Mucosa of descending colon (tissue), 3 donors: ENCODE results near the gene RPEL1. TPM values are rescaled to one million over a fixed set of nuclear protein-coding genes. Genes with fewer than 3 reads are reported as not detected.

Experiments used
- ATAC-seq: fragments of 200-7000 bp; cut with Tn5 transposase; one replicate; pipeline ENCODE4 v1.9.1; 2020; ENCODE audit warnings: mild to moderate bottlenecking, moderate library complexity
- DNase-seq, 3 donors: peaks; one replicate each; pipeline ENCODE4 v3.0.0-alpha.2; 2020
- H3K36me3 ChIP-seq: fragments of 200-600 bp; one replicate; pipeline ENCODE4 v1.8.0; 2021; ENCODE audit warnings: low read depth, mild to moderate bottlenecking
- H3K4me1 ChIP-seq: fragments of 200-600 bp; one replicate; pipeline ENCODE4 v1.8.0; 2021; ENCODE audit warnings: low read depth, mild to moderate bottlenecking
- H3K4me3 ChIP-seq: fragments of 200-600 bp; one replicate; pipeline ENCODE4 v1.8.0; 2021; ENCODE audit warnings: mild to moderate bottlenecking
- H3K9me3 ChIP-seq: fragments of 200-600 bp; one replicate; pipeline ENCODE4 v1.8.0; 2021; ENCODE audit warnings: mild to moderate bottlenecking
- CTCF ChIP-seq: fragments of 200-600 bp; IDR thresholded peaks from one replicate; pipeline ENCODE4 v1.8.0; 2022; ENCODE audit warnings: antibody characterized with exemption, mild to moderate bottlenecking
- intact Hi-C, 2 donors: fragments of 100-400 bp; cut with DNase I in 1 of 2; cut with micrococcal nuclease in 1 of 2; formaldehyde crosslinking; loops; one replicate each; pipeline versions ENCODE4 v1.11.0 to v1.11.1; 2022; cut with DNase I, micrococcal nuclease
- total RNA-seq, 3 donors: library from RNA; stranded (reverse); fragmentation: NEBNext Ultra II Directional in 2 of 3; extraction: Animal tissue kit (Norgen Biotek cat#: 25700) in 2 of 3; gene quantifications; one replicate each; pipeline versions ENCODE4 v1.2.1 to v1.2.4, GENCODE V29; 2021 to 2023
- donor health status: DM: no; HTN: no; CAD: no; lungs with moderate emphysema.
- donor health status: DM: no; HTN: no; CAD: no.
- donor health status: DM: no; HTN: yes; CAD: no.

The RPEL1 gene
- total RNA-seq, 3 donors from 2014 or later = 0.13 TPM; not detected in 2

- TF ChIP-seq CTCF = peak; percentile 64
- ATAC-seq = peak; percentile 49
- intact Hi-C loops = loop anchor here (5.0 to 10.0 kb wide), 2 partner anchors 320 to 327 kb away; partner anchors contain the start of gene CNNM2 (in 1 of the 2)
- Histone ChIP-seq H3K4me1 (peaks cover 20% of the 10 kb centered on the region), H3K36me3 (no peaks in the 10 kb centered on the region), H3K9me3 (no peaks in the 10 kb centered on the region), H3K4me3 (no peak overlapping the region)
- DNase-seq = peak in 2 of 3 donors; percentile 70 to 84
Measured at GRCh38 chr10:103244666-103245271, 918 bp upstream of the RPEL1 start.

- H3K4me3 ChIP-seq = no peak overlapping the region
- peaks cover 11% of the 10 kb centered on the region for H3K4me1 ChIP-seq
- no peaks in the 10 kb centered on the region for H3K36me3 ChIP-seq
- TF ChIP-seq CTCF = no peak
- intact Hi-C loops = loop anchor here in 1 of 2 donors (10.0 kb wide), 1 partner anchor 322 kb away; no protein-coding TSS in a partner anchor
- no peak for ATAC-seq
- H3K9me3 ChIP-seq = no peaks in the 10 kb centered on the region
- DNase-seq = no peak
Measured at GRCh38 chr10:103246324-103246723, 637 bp downstream of the RPEL1 start.

- intact Hi-C loops = no loop called here
- no peak for DNase-seq
- Histone ChIP-seq H3K4me1 (no peaks in the 10 kb centered on the region), H3K4me3 (no peak overlapping the region), H3K36me3 (no peaks in the 10 kb centered on the region), H3K9me3 (no peaks in the 10 kb centered on the region)
- no peak for ATAC-seq
- TF ChIP-seq CTCF = no peak
Measured at GRCh38 chr10:103254113-103254512, 8.4 kb downstream of the RPEL1 start.

GRCh38 chr10:103254538-103255325 is 9.0 kb downstream of the RPEL1 start:
- TF ChIP-seq CTCF = no peak
- no peak for ATAC-seq
- DNase-seq = no peak
- H3K9me3 ChIP-seq = peaks cover under 1% of the 10 kb centered on the region
- H3K36me3 ChIP-seq = no peaks in the 10 kb centered on the region
- H3K4me1 ChIP-seq = no peaks in the 10 kb centered on the region
- intact Hi-C loops = no loop called here
- H3K4me3 ChIP-seq = no peak overlapping the region

- Histone ChIP-seq H3K4me1 (no peaks in the 10 kb centered on the region), H3K9me3 (peaks cover 5% of the 10 kb centered on the region), H3K36me3 (no peaks in the 10 kb centered on the region), H3K4me3 (no peak overlapping the region)
- TF ChIP-seq CTCF = no peak
- intact Hi-C loops = no loop called here
- ATAC-seq (no peak), DNase-seq (no peak)
Measured at GRCh38 chr10:103256613-103257012, 10.9 kb downstream of the RPEL1 start.
